A549 (cell line): ENCODE results near the gene NAB1. TPM values are rescaled to one million over a fixed set of nuclear protein-coding genes. Genes with fewer than 3 reads are reported as not detected.

ENCODE experiments used
- ATAC-seq, 2 experiments: fragments of 200-7000 bp in 1 of 2; fragments of >200 bp in 1 of 2; cut with Nextera tagmentation in 1 of 2; cut with Tn5 transposase in 1 of 2; 3 replicates each; pipeline versions ENCODE4 v1.8.0 to v1.9.1; 2018 to 2020; ENCODE audit warnings: mild to moderate bottlenecking in 1 of 2, moderate library complexity in 1 of 2
- CTCF ChIA-PET: fragments of 300-600 bp; sonication (Branson Sonifier 250); formaldehyde crosslinking; extraction: SDS; loops from one replicate; lab custom pipeline; 2021; ENCODE audit warnings: antibody characterized with exemption, inconsistent platforms; lab: Yijun Ruan, JAX
- POLR2A ChIA-PET: fragments of 350-600 bp; formaldehyde crosslinking; extraction: SDS; loops from one replicate; lab custom pipeline; 2021; ENCODE audit warnings: antibody characterized with exemption, inconsistent platforms; lab: Yijun Ruan, JAX
- DNase-seq, 2 experiments: peaks; one replicate each; pipeline versions ENCODE4 v3.0.0 to v3.0.0-alpha.2; 2011 to 2016; ENCODE audit warnings: low read depth in 1 of 2, low spot score in 1 of 2
- FAIRE-seq: peaks from 2 replicates; lab custom pipeline; 2011; peaks lifted over from hg19 to GRCh38; lab: Jason Lieb, UNC
- H3K27ac ChIP-seq, 2 experiments: fragments of >200 bp; sonication (Bioruptor Twin); formaldehyde crosslinking; 3 replicates each; pipeline ENCODE4 v1.5.1; 2016 to 2017
- H3K4me1 ChIP-seq: fragments of >200 bp; sonication (Bioruptor Twin); formaldehyde crosslinking; 3 replicates; pipeline ENCODE4 v1.6.1; 2016
- H3K4me2 ChIP-seq: fragments of >200 bp; sonication (Bioruptor Twin); formaldehyde crosslinking; 3 replicates; pipeline ENCODE4 v1.6.1; 2016
- H3K4me3 ChIP-seq: fragments of >200 bp; sonication (Bioruptor Twin); formaldehyde crosslinking; 3 replicates; pipeline ENCODE4 v1.5.1; 2016
- H3K9me3 ChIP-seq: fragments of >200 bp; sonication (Bioruptor Twin); formaldehyde crosslinking; 3 replicates; pipeline ENCODE4 v1.6.1; 2016
- CBX2 ChIP-seq: fragments of 200-600 bp; sonication (generic); IDR thresholded peaks from 2 replicates; pipeline ENCODE4 v1.6.1; 2016; ENCODE audit warnings: low read depth, mild to moderate bottlenecking, borderline replicate concordance
- CBX8 ChIP-seq: fragments of 200-600 bp; sonication (generic); IDR thresholded peaks from 2 replicates; pipeline ENCODE4 v1.6.1; 2016
- CEBPB ChIP-seq, 2 experiments: fragments of >200 bp in 1 of 2; sonication (Bioruptor Twin) in 1 of 2; formaldehyde crosslinking in 1 of 2; IDR thresholded peaks; 2 replicates each; pipeline ENCODE4 v1.6.1; 2012 to 2016
- CHD4 ChIP-seq: fragments of 200-600 bp; sonication (generic); IDR thresholded peaks from 2 replicates; pipeline ENCODE4 v1.6.1; 2016; ENCODE audit warnings: antibody characterized with exemption, mild to moderate bottlenecking, borderline replicate concordance
- ESRRA ChIP-seq: fragments of 150-350 bp; IDR thresholded peaks from 2 replicates; pipeline ENCODE4 v1.6.1; 2014; ENCODE audit warnings: mild to moderate bottlenecking, low read length, borderline replicate concordance
- FOSB ChIP-seq: fragments of 250-450 bp; sonication (Bioruptor Pico); IDR thresholded peaks from 2 replicates; pipeline ENCODE4 v1.5.0; 2020; ENCODE audit warnings: mild to moderate bottlenecking, moderate library complexity
- FOSL2 ChIP-seq, 2 experiments: fragments of 450-650 bp in 1 of 2; fragments of >200 bp in 1 of 2; sonication (Bioruptor Twin) in 1 of 2; formaldehyde crosslinking; IDR thresholded peaks; 2 replicates each; pipeline versions ENCODE4 v1.5.0 to v1.6.1; 2016 to 2020; ENCODE audit warnings: mild to moderate bottlenecking in 1 of 2, moderate library complexity in 1 of 2
- FOXS1 ChIP-seq: fragments of 250-450 bp; sonication (Bioruptor Pico); IDR thresholded peaks from 2 replicates; pipeline ENCODE4 v1.5.0; 2020; ENCODE audit warnings: mild to moderate bottlenecking, moderate library complexity
- GATA3 ChIP-seq: IDR thresholded peaks from 2 replicates; pipeline ENCODE4 v1.6.1; 2012; ENCODE audit warnings: borderline replicate concordance
- HDAC2 ChIP-seq: fragments of 200-600 bp; sonication (generic); IDR thresholded peaks from 2 replicates; pipeline ENCODE4 v1.6.1; 2016
- HOXB5 ChIP-seq: fragments of 250-450 bp; sonication (Bioruptor Pico); IDR thresholded peaks from 2 replicates; pipeline ENCODE4 v1.5.0; 2020; ENCODE audit warnings: mild to moderate bottlenecking, moderate library complexity
- MAZ ChIP-seq: fragments of 150-350 bp; IDR thresholded peaks from 2 replicates; pipeline ENCODE4 v1.6.1; 2014; ENCODE audit warnings: antibody characterized with exemption, low read depth, low read length, borderline replicate concordance
- RFX5 ChIP-seq: fragments of 450-650 bp; IDR thresholded peaks from 2 replicates; pipeline ENCODE4 v1.7.1; 2014; ENCODE audit warnings: antibody characterized with exemption, mild to moderate bottlenecking, moderate library complexity
- TFCP2L1 ChIP-seq: fragments of 250-450 bp; sonication (Bioruptor Pico); IDR thresholded peaks from 2 replicates; pipeline ENCODE4 v1.5.0; 2021; ENCODE audit warnings: mild to moderate bottlenecking
- ZNF302 ChIP-seq: fragments of 250-450 bp; sonication (Bioruptor Pico); IDR thresholded peaks from 2 replicates; pipeline ENCODE4 v1.9.0; 2021; ENCODE audit warnings: inconsistent platforms, mild to moderate bottlenecking, moderate library complexity
- ZSCAN20 ChIP-seq: fragments of 250-450 bp; sonication (Bioruptor Pico); IDR thresholded peaks from 2 replicates; pipeline ENCODE4 v1.8.0; 2022; ENCODE audit warnings: mild to moderate bottlenecking, moderate library complexity
- WGBS: methylation state at CpG from one replicate; pipeline ENCODE4 v1.1.6; 2017; ENCODE audit errors: missing lambda C conversion rate; 5-methylcytosine and 5-hydroxymethylcytosine counted together
- polyA plus RNA-seq, 4 experiments: library from polyadenylated mRNA; depleted of rRNA in 3 of 4; stranded (reverse); fragments of >200 nt; fragmentation: RNase III in 1 of 4; extraction: RNeasy Plus Mini Kit Qiagen cat#74134 plus additional on column Dnase treatment in 1 of 4; gene quantifications; 2 replicates in 3 of 4; 3 replicates in 1 of 4; pipeline ENCODE4 v1.2.3, GENCODE V29; 2011 to 2017
- TF ChIP-seq, protein P1 (sequence below): fragments of 250-450 bp; sonication (Bioruptor Pico); IDR thresholded peaks from 2 replicates; pipeline ENCODE4 v1.5.0; 2020; ENCODE audit warnings: low read depth, mild to moderate bottlenecking, moderate library complexity
- TF ChIP-seq, protein P2 (sequence below): fragments of 250-450 bp; sonication (Bioruptor Pico); IDR thresholded peaks from 2 replicates; pipeline ENCODE4 v1.5.0; 2021; ENCODE audit warnings: mild to moderate bottlenecking, moderate library complexity, borderline replicate concordance
- TF ChIP-seq, protein P3 (sequence below): fragments of >200 bp; sonication (Bioruptor Twin); formaldehyde crosslinking; IDR thresholded peaks from 2 replicates; pipeline ENCODE4 v1.6.1; 2016

Gene NAB1
- polyA plus RNA-seq, 2 of the 4 experiments (the other 2 are of a cell fraction) = 37.6 to 67.3 TPM

DNA sequence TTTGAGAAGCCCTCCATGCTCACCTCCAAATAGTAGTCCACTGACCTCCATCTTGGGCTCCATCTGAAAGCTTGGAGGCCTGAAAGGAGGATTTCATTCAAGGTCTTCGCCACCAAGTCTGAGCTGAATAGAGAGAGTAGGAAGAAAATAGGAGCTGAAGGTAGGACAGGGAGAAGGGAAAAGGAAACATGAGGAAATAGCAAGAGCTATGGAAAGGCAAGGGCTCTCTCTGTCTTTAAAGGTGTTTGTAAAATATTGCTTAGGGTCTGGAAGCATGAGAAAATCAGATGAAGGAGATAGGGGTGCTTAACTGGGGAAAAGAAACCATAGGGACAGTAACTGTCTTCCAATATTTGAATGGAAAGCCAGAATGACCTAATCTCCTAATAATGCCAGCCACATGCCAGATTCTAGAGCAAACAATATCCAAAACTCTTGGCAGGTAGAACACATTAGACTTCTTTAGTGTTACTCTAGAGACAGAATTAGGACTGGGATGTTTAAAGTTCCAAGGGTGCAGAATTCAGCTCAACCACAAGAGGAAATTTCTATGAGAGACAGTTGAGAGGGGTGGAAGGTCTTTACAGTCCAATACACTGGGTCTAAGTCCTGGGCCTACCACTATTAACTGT is 67.4 kb downstream of the NAB1 start:
- ChIA-PET CTCF (interaction anchor here (1.6 kb wide), 1 partner anchor 11 kb away, joined by 3 read pairs; no protein-coding TSS in a partner anchor), POLR2A (no interaction called here)
- TF ChIP-seq FOXS1 (CRISPR knock-in tag) (no peak), ZNF302 (CRISPR knock-in tag) (no peak), GATA3 (no peak), CHD4 (no peak), ESRRA (no peak), CEBPB (IDR thresholded peaks at IDR 0.05) (no peak), FOSL2 (IDR thresholded peaks at IDR 0.05) (no peak), FOSL2 (CRISPR knock-in tag; IDR thresholded peaks at IDR 0.05) (no peak), ZSCAN20 (CRISPR knock-in tag) (no peak), FOSB (CRISPR knock-in tag) (no peak), MAZ (no peak)
- TF ChIP-seq, protein P1, sequence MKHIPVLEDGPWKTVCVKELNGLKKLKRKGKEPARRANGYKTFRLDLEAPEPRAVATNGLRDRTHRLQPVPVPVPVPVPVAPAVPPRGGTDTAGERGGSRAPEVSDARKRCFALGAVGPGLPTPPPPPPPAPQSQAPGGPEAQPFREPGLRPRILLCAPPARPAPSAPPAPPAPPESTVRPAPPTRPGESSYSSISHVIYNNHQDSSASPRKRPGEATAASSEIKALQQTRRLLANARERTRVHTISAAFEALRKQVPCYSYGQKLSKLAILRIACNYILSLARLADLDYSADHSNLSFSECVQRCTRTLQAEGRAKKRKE = no peak
- TF ChIP-seq, protein P2, sequence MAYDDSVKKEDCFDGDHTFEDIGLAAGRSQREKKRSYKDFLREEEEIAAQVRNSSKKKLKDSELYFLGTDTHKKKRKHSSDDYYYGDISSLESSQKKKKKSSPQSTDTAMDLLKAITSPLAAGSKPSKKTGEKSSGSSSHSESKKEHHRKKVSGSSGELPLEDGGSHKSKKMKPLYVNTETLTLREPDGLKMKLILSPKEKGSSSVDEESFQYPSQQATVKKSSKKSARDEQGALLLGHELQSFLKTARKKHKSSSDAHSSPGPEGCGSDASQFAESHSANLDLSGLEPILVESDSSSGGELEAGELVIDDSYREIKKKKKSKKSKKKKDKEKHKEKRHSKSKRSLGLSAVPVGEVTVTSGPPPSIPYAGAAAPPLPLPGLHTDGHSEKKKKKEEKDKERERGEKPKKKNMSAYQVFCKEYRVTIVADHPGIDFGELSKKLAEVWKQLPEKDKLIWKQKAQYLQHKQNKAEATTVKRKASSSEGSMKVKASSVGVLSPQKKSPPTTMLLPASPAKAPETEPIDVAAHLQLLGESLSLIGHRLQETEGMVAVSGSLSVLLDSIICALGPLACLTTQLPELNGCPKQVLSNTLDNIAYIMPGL (CRISPR knock-in tag) = no peak
- FAIRE-seq (no peak), ATAC-seq (no peak), DNase-seq (no peak)
- Histone ChIP-seq H3K4me3 (no peak overlapping the region), H3K4me1 (peaks cover 22% of the 10 kb centered on the region), H3K27ac (no peak overlapping the region), H3K4me2 (no peak overlapping the region), H3K9me3 (peaks cover 4% of the 10 kb centered on the region; the same call in 1 of the 3 replicates)
- WGBS = 88% methylated on average over 1 of the region's 1 CpG

DNA sequence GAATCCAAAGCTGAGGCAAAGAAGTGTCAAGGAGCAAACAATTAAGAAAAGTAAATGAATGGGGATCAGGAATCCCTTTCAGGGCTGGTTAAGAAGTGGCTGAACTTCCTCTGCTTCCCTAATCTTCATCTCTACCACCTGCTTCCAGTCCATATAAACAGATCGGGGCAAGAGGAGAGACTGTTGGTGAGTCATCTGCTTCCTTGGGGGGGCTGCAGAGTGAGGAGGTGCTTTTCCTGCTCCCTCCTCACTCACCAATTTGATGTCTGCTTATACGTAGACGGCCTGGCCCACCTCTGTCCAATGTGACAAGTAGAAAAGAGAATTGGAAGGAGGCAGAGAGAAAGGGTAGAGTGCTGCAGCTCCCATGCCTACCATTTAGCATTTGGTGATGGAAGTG is 68.4 kb downstream of the NAB1 start:
- no peak overlapping the region for H3K4me3 ChIP-seq
- H3K4me1 ChIP-seq = peaks cover 22% of the 10 kb centered on the region
- FAIRE-seq = no peak
- ChIA-PET POLR2A (no interaction called here), CTCF (no interaction called here)
- no peak overlapping the region for H3K4me2 ChIP-seq
- no peak for DNase-seq
- TF ChIP-seq HOXB5 = no peak
- no peak for TF ChIP-seq RFX5
- no peak for TF ChIP-seq HDAC2
- TF ChIP-seq FOSL2 (IDR thresholded peaks at IDR 0.05) = no peak
- TF ChIP-seq FOSL2 (CRISPR knock-in tag; IDR thresholded peaks at IDR 0.05) = no peak
- ATAC-seq = no peak
- peaks cover 4% of the 10 kb centered on the region; the same call in 1 of the 3 replicates for H3K9me3 ChIP-seq
- 90% methylated on average over 3 of the region's 3 CpGs for WGBS
- H3K27ac ChIP-seq = no peak overlapping the region

DNA sequence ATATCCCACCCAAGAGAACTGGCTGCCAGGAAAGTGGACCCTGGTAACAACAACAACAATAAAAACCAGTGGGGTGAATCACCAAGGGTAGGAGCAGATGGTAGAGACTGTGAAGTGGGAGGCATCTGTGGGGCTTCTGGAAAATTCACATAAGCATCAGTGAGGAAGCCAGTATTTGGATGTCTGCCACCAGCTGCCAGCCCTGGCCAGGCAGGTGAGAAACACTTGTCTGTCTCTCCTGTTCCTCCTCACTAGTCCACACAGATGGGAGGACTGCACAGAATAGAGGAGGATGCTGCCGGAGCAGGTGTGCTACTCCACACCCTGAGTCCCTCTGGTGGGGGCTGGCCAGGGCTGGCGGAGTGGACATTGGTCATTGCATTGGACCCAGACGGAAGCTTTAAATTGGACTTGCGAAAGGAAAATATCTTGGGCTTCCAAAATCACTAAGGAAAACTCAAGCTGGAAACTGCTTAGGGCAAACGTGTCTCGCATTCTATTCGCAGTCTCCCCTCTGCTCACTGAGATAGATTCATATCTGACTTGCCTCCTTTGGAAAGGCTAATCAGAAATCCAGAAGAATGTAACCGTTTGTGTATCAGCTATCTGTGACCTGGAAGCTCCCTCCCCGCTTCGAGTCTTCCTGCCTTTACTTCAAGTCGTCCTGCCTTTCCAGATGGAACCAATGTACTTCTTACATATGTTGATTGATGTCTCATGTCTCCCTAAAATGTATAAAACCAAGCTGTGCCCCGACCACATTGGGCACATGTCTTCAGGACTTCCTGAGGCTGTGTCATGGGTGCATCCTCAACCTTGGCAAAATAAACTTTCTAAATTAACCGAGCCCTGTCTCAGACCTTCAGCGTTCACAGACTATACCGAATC is 69.1 kb downstream of the NAB1 start:
- 0 out of 6 replicates have a peak overlapping the region, but pooled peaks of 1 of the 2 experiments have one; percentile 19 for H3K27ac ChIP-seq
- 78% methylated on average over 15 of the region's 15 CpGs for WGBS
- CTCF ChIA-PET = interaction anchor here (1.8 kb wide), 1 partner anchor 14 kb away, joined by 6 read pairs; no protein-coding TSS in a partner anchor
- peaks cover 22% of the 10 kb centered on the region for H3K4me1 ChIP-seq
- peak in 1 of 2 experiments; percentile 8; a peak in 2 of 6 replicates for ATAC-seq
- H3K9me3 ChIP-seq = peaks cover 4% of the 10 kb centered on the region; the same call in 1 of the 3 replicates
- FAIRE-seq = no peak
- TF ChIP-seq FOXS1 (CRISPR knock-in tag) = no peak
- TF ChIP-seq ZNF302 (CRISPR knock-in tag) = no peak
- no peak for TF ChIP-seq TFCP2L1 (CRISPR knock-in tag)
- TF ChIP-seq, protein P3, sequence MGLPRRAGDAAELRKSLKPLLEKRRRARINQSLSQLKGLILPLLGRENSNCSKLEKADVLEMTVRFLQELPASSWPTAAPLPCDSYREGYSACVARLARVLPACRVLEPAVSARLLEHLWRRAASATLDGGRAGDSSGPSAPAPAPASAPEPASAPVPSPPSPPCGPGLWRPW = no peak
- no peak for TF ChIP-seq CBX2
- TF ChIP-seq CBX8 = no peak
- TF ChIP-seq, all 56 proteins: peak for 0
- no peak for DNase-seq
- POLR2A ChIA-PET = no interaction called here
- Histone ChIP-seq H3K4me2 (peak overlapping the region; percentile 51), H3K4me3 (no peak overlapping the region)
